HepG2 (cell line): ENCODE results near the gene FBXO41.

Experiments used
- CTCF ChIP-seq: sonication (generic); formaldehyde crosslinking; IDR thresholded peaks from 2 replicates; pipeline ENCODE4 v1.5.0; 2020; ENCODE audit warnings: mild to moderate bottlenecking, missing genetic modification reagents, moderate library complexity
- MYC ChIP-seq: sonication (generic); formaldehyde crosslinking; IDR thresholded peaks from 2 replicates; pipeline ENCODE4 v1.9.0; 2021; ENCODE audit warnings: missing genetic modification reagents, borderline replicate concordance
- NFYC ChIP-seq: IDR thresholded peaks from 2 replicates; pipeline ENCODE4 v1.6.1; 2016; ENCODE audit warnings: missing genetic modification reagents, missing compliant biosample characterization
- PATZ1 ChIP-seq: sonication (generic); formaldehyde crosslinking; IDR thresholded peaks from 2 replicates; pipeline ENCODE4 v1.4.0; 2020; ENCODE audit warnings: missing genetic modification reagents
- ZMYM2 ChIP-seq: sonication (generic); formaldehyde crosslinking; IDR thresholded peaks from 2 replicates; pipeline ENCODE4 v1.8.0; 2022; ENCODE audit warnings: mild to moderate bottlenecking, missing genetic modification reagents
- ZNF251 ChIP-seq: sonication (generic); formaldehyde crosslinking; IDR thresholded peaks from 2 replicates; pipeline ENCODE4 v1.9.0; 2021; ENCODE audit warnings: mild to moderate bottlenecking, missing genetic modification reagents
- ZNF639 ChIP-seq: conservative IDR thresholded peaks from 2 replicates; pipeline ENCODE4 v1.6.1; 2018; ENCODE audit warnings: missing genetic modification reagents
- ZNF646 ChIP-seq: sonication (generic); formaldehyde crosslinking; IDR thresholded peaks from 2 replicates; pipeline ENCODE4 v1.9.0; 2021; ENCODE audit warnings: mild to moderate bottlenecking, missing genetic modification reagents
- ZNF839 ChIP-seq: sonication (generic); formaldehyde crosslinking; IDR thresholded peaks from 2 replicates; pipeline ENCODE4 v1.4.0; 2020; ENCODE audit warnings: missing genetic modification reagents, mild to moderate bottlenecking, borderline replicate concordance

- TF ChIP-seq MYC (CRISPR knock-in tag) (no peak), ZNF251 (CRISPR knock-in tag) (no peak), CTCF (CRISPR knock-in tag) (no peak), ZMYM2 (CRISPR knock-in tag) (no peak), ZNF646 (CRISPR knock-in tag) (no peak), ZNF639 (CRISPR knock-in tag) (no peak), ZNF839 (CRISPR knock-in tag) (no peak), PATZ1 (CRISPR knock-in tag) (no peak), NFYC (CRISPR knock-in tag) (no peak)
These were observed 47.1 kb downstream of the FBXO41 start for GRCh38 chr2:73237168-73237567.
